ENCODE results near the gene NEK11. TPM values are rescaled to one million over a fixed set of nuclear protein-coding genes. Genes with fewer than 3 reads are reported as not detected.
"Not testable (repeated sequence)": the region's sequence is repeated elsewhere in the genome, so short reads cannot be mapped to it uniquely, and the experiment has no call there.

The NEK11 gene
- total and polyA plus RNA-seq, 8 donors, result 0.45 to 24.2 (median 2.3) TPM; not detected in 1

GRCh38 chr3:131326307-131326706, 299.6 kb downstream of the NEK11 start:
- Histone ChIP-seq H3K4me3 (no peak overlapping the region), H3K27me3 (no peaks in the 10 kb centered on the region), H3K9me3 (no peaks in the 10 kb centered on the region), H3K4me1 (no peaks in the 10 kb centered on the region), H3K27ac (no peak overlapping the region), H3K36me3 (peaks cover 0 to 13% (median 0%) of the 10 kb centered on the region in 4 donors)
- WGBS, 5 donors, result 89 to 93% (median 92%) methylated on average over 1 of the region's 1 CpG
- TF ChIP-seq POLR2A (IDR thresholded peaks at IDR 0.05) (no peak), EP300 (IDR thresholded peaks at IDR 0.05) (no peak), CTCF (IDR thresholded peaks at IDR 0.05) (no peak), POLR2AphosphoS5 (IDR thresholded peaks at IDR 0.05) (no peak)
- no peak for DNase-seq
- intact Hi-C loops (cut with DNase I; ENCODE audit: low total_unique reads), result no loop called here

GRCh38 chr3:131328721-131329120, 302.0 kb downstream of the NEK11 start:
- H3K9me3 ChIP-seq, result no peaks in the 10 kb centered on the region
- WGBS, 5 donors, result 19 to 39% (median 30%) methylated on average over 3 of the region's 3 CpGs
- intact Hi-C loops (cut with DNase I; ENCODE audit: low total_unique reads), result no loop called here

GRCh38 chr3:131329774-131330173, 303.1 kb downstream of the NEK11 start:
- intact Hi-C loops (cut with DNase I; ENCODE audit: low total_unique reads), result no loop called here
- H3K36me3 ChIP-seq, result peaks cover 0 to 13% (median 0%) of the 10 kb centered on the region in 4 donors

More at GRCh38 chr3:131328721-131329120, 302.0 kb downstream of the NEK11 start:
- TF ChIP-seq POLR2AphosphoS5 (IDR thresholded peaks at IDR 0.05) (no peak), POLR2A (IDR thresholded peaks at IDR 0.05) (no peak)
- H3K27me3 ChIP-seq, result no peaks in the 10 kb centered on the region
- H3K4me1 ChIP-seq, result no peaks in the 10 kb centered on the region
- no peak overlapping the region for H3K27ac ChIP-seq
- DNase-seq, result no peak
- peaks cover 0 to 13% (median 0%) of the 10 kb centered on the region in 4 donors for H3K36me3 ChIP-seq
- no peak overlapping the region for H3K4me3 ChIP-seq

GRCh38 chr3:131331456-131332085, 304.9 kb downstream of the NEK11 start:
- H3K9me3 ChIP-seq; DNase-seq; intact Hi-C loops (cut with DNase I; ENCODE audit: low total_unique reads); H3K27ac ChIP-seq; H3K4me3 ChIP-seq; H3K4me1 ChIP-seq; H3K27me3 ChIP-seq: not testable (repeated sequence)
- WGBS, 5 donors, result 76 to 84% (median 83%) methylated on average over 24 to 26 of the region's 27 CpGs
- H3K36me3 ChIP-seq, result peaks cover 0 to 11% (median 0%) of the 10 kb centered on the region in 4 donors

More at GRCh38 chr3:131329774-131330173, 303.1 kb downstream of the NEK11 start:
- Histone ChIP-seq H3K4me3 (no peak overlapping the region), H3K27me3 (no peaks in the 10 kb centered on the region), H3K4me1 (no peaks in the 10 kb centered on the region), H3K9me3 (no peaks in the 10 kb centered on the region), H3K27ac (no peak overlapping the region)
- WGBS, 5 donors, result 81 to 92% (median 87%) methylated on average over 5 of the region's 5 CpGs
- TF ChIP-seq POLR2A (IDR thresholded peaks at IDR 0.05), result no peak
- TF ChIP-seq POLR2AphosphoS5 (IDR thresholded peaks at IDR 0.05), result no peak
- no peak for TF ChIP-seq EP300 (IDR thresholded peaks at IDR 0.05)
- no peak for TF ChIP-seq CTCF (IDR thresholded peaks at IDR 0.05)
- DNase-seq, result no peak

- H3K4me3 ChIP-seq, result no peak overlapping the region
- peaks cover 0 to 11% (median 5%) of the 10 kb centered on the region in 4 donors for H3K9me3 ChIP-seq
- no peaks in the 10 kb centered on the region for H3K4me1 ChIP-seq
- intact Hi-C loops (cut with DNase I; ENCODE audit: low total_unique reads), result no loop called here
- TF ChIP-seq EP300 (IDR thresholded peaks at IDR 0.05) (no peak), POLR2A (IDR thresholded peaks at IDR 0.05) (no peak), POLR2AphosphoS5 (IDR thresholded peaks at IDR 0.05) (no peak), CTCF (IDR thresholded peaks at IDR 0.05) (no peak)
- H3K27ac ChIP-seq, result no peak overlapping the region
- DNase-seq, result no peak
- WGBS, 5 donors, result 83 to 92% (median 88%) methylated on average over 3 of the region's 3 CpGs
- H3K27me3 ChIP-seq, result no peaks in the 10 kb centered on the region
- H3K36me3 ChIP-seq, result no peaks in the 10 kb centered on the region
Observed at GRCh38 chr3:131338948-131339640, 312.4 kb downstream of the NEK11 start.
